ENCODE results near the gene SLC5A2.
"Not testable (repeated sequence)": the region's sequence is repeated elsewhere in the genome, so short reads cannot be mapped to it uniquely, and the experiment has no call there.

DNA sequence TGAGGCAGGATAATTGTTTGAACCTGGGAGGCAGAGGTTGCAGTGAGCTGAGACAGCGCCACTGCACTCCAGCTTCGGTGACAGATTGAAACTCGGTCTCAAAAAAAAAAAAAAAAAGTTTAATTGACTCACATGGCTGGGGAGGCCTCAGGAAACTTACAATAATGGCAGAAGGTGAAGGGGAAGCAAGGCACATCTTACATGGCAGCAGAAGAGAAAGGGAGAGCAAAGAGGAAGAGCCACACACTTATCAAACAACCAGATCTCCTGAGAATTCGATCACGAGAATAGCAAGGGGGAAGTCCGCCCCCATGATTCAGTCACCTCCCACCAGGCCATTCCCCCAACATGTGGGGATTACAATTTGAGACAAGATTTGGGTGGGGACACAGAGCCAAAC, 37.0 kb upstream of the SLC5A2 start:
- TF ChIP-seq, protein P1, sequence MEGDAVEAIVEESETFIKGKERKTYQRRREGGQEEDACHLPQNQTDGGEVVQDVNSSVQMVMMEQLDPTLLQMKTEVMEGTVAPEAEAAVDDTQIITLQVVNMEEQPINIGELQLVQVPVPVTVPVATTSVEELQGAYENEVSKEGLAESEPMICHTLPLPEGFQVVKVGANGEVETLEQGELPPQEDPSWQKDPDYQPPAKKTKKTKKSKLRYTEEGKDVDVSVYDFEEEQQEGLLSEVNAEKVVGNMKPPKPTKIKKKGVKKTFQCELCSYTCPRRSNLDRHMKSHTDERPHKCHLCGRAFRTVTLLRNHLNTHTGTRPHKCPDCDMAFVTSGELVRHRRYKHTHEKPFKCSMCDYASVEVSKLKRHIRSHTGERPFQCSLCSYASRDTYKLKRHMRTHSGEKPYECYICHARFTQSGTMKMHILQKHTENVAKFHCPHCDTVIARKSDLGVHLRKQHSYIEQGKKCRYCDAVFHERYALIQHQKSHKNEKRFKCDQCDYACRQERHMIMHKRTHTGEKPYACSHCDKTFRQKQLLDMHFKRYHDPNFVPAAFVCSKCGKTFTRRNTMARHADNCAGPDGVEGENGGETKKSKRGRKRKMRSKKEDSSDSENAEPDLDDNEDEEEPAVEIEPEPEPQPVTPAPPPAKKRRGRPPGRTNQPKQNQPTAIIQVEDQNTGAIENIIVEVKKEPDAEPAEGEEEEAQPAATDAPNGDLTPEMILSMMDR (conservative IDR thresholded peaks at IDR 0.05; ENCODE audit: low read length), result not testable (repeated sequence)
- not testable (repeated sequence) for TF ChIP-seq EZH2phosphoT487 (IDR thresholded peaks at IDR 0.05; ENCODE audit: borderline replicate concordance, low read depth, low read length)

Measured in OCI-LY7 (cell line).